Measurements from ENCODE around the gene MEMO1.

DNA sequence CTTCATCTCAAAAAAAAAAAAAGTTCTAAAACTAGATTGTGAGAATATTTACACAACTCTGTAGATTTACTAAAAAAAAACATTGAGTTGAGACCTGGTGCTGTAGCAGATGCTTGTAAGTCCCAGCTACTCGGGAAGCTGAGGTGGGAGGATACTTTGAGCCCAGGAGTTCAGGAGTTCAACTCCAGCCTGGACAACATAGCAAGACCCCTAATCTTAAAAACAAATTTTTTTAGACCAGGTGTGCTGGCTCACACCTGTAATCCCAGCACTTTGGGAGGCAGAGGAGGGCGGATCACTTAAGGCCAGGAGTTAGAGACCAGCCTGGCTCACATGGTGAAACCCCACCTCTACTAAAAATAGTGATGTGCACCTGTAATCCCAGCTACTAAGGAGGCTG is 108.9 kb downstream of the MEMO1 start:
- TF ChIP-seq POLR2A (IDR thresholded peaks at IDR 0.05; ENCODE audit: low read depth, low read length) (no peak), POLR2AphosphoS5 (IDR thresholded peaks at IDR 0.05; ENCODE audit: low read depth, low read length) (no peak), TAF1 (IDR thresholded peaks at IDR 0.05; ENCODE audit: borderline replicate concordance, low read depth, low read length) (no peak)
